RKO (cell line): Measurements from ENCODE around the gene CENPP.

ENCODE experiments used
- DNase-seq: peaks from one replicate; pipeline ENCODE4 v3.0.0-alpha.2; 2016; ENCODE audit warnings: low spot score

CENPP gene

DNA sequence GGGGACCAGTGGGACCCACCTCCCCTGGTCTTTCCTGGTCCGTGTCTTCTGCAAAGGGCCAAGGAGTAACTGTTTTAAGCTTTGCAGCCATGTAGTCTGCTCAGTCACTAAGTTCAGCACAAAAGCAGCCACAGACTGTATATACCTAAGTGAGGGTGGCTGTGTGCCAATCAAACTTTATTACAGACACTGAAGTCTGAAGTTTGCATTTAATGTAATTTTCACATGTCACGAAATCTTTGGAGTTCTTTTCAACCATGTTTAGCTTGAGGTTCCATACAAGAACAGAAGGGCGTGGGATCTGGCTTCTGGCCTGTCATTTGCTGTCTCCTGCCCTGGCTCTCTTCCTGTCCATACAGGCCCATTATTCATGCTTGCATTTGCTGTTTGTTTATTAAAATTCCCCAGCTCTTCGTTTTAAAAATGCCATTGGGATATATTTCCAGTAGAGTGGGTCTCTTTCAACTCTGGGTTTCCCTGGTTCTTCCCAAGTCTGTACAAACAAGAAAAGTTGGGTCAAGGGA is 274.2 kb downstream of the CENPP start:
- DNase-seq, result no peak

DNA sequence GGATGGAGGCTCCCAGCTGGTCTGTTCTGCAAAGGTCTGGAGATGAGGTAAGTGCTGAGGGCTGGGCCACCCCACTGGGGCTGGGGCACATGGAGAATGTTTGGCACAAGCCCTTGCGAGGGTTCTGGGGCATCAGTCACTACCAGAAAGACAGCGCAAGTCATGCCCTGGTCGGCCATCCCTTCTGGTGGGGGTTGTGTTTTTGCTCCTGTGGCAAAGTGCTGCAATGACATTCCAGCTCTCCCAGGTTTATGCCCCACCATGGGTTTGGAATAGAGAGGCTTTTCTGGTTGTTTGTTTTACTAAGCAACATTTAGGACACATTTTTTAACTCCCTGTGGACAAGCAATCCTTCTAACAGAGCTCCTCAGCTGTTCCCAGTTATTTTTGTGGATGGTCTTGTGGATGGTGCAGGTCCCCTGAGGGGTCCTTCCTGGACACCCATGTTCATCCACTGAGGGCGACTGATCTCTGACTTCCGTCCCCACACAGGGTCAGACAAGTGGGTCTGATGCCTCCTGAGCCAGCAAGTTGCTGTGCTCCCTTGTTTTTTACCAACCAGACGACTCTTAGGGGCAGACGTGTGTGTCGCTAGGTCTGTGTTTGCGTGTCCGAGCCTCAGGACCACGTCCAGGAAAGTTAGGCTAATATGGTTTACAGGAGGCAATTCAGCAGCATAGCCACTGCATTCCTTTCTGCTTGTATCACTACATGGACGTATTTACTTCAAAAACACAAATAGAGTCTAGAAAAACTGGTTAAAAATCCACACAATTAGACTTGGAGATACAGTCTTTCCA is 274.9 kb downstream of the CENPP start:
- no peak for DNase-seq

DNA sequence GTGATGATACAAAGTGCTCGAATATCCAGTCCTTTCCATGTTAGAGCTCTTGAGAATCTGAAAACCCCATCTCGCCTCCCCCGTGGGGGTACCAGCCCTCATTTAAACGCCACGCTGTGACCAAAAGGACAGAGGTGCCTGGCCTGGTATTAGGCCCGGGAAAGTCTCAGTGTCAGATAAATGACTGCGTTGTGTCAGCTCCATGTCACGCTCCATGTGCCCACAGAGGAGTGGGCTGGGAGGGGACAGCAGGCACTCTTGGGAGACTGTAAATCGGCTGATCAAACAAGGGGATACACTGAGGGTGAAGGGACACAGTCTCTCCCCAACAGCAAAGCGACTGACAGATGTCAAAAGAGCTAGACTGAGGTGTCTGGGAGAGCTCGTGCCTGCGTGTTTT is 275.7 kb downstream of the CENPP start:
- DNase-seq, result no peak

DNA sequence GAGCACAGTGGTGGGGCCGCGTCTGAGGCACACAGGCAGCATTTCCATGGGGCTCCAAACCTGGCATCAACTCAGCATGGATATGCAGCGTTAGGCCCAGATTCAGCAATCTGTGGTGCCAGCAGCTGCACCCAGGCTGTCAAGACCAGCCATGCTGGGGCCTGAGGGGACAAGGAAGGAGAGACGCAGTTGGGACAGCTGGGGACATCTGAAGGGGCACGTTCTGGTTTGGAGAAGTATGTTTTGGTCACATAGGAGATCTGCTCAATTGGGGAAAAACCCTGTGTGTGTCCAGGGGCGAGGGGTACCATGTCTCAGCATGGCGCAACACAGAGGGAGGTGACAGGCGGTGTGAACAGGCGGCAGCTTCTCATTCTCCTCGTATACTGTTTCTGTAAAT is 276.7 kb downstream of the CENPP start:
- no peak for DNase-seq

DNA sequence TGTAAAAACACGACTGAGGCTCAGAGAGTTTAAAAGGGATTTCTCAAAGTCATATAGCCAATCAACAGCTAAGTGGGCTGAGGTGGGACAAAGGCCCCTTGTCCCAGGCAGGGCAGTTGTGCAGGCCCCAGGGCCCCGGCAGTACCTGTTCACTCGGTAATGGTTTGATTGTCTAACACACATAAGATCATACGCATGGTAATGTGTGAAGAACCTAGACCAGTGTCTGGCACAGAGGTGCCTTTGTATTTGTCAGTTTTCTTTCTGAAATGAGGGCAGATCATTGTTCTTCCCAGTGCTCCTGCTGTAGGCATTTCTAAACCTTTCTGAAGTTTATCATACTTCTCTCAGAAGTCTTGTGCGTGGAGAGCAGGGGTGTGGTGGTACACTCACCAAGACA is 277.3 kb downstream of the CENPP start:
- DNase-seq, result no peak

DNA sequence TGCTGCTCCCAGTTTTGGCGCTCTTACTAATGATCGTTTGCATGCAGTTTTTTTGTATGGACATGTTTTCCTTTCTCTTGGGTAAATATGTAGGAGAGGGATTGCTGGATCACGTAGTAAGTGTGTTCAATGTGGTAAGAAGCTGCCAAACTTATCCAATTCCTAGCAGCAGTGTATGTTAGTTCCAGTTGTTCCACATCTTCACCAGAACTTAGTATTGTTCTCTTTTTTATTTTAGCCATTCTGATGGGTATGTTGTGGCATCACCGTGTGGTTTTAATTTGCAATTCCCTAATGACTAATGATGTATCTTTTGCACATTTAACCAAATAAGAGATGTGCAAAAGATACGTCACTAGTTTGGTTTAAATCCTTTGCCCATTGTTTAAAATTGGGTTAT is 278.2 kb downstream of the CENPP start:
- no peak for DNase-seq

DNA sequence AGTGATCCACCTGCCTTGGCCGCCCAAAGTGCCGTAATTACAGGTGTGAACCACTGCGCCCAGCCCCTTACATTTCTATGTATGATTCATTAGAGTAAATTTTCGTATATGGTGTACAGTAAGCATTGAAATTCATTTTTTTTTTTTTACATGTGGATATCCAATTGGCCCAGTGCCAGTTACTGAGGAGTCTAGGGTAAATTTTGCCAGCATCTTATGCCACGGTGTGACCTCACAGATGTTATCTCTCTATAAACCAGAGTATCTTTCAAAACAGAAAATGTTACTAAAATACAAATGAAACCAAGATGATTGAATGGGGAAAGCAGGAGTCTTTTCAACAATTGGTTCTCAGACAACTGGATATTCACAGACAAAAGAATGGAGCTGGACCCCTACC is 279.5 kb downstream of the CENPP start:
- no peak for DNase-seq

DNA sequence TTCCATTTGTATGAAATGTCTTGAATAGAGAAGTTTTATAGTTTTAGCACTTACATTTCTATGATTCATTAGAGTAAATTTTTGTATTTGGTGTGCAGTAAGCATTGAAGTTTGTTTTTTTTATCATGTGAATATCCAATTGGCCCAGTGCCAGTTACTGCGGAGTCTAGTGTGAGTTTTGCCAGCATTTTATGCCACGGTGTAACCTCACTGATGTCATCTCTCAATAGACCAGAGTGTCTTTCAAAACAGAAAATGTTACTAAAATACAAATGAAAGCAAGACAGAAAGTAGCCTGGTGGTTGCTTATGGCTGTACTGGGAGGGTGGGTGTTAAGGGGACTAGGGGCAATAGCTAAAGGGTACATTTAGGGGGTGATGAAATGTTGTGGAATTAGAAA is 281.3 kb downstream of the CENPP start:
- DNase-seq, result no peak

DNA sequence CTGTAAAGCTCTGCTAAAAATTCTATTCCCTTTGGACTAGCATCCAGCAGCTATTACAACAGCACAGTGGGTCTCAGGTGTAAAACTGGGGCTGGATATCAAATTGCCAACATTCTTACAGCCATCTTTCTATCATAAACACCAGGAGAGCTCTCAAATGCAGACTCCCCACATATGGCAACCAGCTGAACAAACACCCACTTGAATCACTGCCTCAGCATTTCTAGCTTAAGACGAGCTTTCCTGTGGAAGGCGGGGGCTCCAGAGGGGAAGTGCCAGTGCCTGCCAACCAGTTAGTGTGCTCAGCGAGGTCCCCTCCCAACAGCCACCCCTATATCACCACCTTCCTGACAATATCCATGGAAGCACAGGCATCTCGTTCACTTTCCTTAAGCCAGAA is 282.0 kb downstream of the CENPP start:
- no peak for DNase-seq

DNA sequence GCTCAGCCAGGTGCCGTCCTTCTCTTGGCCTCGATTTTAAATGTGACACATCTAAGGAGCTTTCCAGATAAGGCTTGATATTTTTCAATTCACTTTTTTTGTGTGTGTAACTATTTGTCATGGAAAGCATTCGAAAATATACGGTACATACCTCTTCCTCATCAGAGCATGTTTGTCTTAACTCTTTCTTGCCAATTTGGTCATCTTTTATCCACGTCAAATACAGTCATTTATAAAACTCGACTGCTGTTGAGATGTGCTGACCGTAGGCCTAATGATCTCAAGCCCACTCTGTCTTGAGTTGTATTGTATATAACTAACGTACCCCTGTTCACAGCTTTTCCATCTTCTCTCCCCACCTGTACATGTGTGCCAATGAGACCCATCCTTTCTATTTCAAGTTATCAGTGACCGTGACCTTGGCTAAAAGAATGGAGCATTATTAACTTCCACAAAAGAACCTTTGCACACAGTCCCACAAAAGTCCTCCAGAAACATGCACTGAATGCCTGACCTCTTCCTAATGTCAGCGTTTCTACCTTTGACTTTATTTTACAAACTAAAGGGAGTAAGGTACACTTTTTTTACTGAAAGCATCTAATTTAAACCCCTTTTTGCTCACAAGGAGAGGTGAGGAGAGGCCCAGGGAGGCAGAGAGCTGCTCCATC is 282.6 kb downstream of the CENPP start:
- no peak for DNase-seq

DNA sequence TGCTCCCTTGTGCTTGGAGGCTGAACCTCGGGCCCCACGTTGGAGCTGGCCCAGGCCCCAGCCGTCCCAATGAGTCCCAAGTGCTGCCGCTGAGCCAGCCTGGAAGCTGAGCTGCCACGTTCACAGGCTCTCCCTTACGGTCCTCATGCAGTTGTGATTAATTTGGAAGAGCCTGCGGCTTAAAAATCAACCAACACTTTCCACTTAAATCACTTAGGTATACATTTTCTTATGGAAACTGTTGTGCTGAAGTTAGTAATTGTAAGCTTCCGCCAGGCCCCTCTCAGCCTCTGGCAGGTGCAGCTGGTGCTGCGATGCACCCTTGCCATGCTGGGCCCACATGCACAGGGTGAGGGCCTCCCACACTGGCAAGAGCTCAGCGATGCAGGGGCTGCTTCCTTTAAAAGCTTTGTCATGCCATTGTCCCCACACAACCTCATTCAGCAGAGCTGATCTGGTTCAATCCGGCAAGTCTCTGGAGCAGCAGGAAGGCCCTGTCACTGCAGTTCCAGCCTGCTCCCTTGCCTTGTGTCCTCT is 283.2 kb downstream of the CENPP start:
- DNase-seq, result no peak

DNA sequence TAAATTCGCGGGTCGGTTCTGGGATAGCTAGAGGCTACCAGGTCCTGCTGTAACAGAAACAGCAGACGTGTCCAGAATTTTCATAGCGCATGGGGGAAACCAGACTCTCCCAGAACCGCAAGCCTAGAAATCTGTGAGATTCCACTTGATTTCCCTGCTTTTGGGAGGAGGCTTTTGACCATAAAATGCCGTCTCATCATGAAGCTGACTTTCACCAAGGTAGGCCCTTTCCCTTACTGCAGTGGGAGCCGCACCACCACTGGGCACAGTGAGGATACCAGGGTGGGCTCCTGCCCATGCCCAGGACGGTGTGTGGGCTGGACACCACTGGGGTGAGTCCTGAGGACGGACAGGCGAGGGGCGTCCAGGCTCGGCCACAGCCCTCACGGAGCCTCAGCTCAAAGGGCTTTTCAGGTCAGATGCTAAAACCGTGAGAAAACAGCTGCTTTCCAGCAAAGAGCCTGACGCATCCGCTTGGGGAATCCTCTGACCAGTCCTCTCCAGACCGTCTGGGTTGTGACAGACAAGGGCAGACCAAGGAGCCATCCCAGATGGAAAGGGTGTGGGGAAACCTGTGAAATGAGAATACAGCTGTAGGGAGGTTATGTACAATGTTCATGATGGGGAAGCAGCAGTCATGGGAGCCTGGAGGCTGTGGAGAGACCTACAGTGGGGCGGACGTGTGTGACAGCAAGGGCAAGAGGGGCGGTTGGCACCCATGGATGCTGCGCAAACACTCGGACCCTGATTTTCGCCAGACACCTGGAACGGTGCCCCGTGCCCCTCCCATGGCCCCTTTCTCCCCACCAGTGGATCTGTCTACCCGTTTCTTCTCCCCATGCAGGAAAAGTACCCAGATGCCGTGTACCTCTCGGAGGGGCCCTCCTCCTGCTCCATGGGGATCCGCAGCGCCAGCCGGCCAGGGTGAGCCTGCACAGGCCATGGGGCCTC is 285.0 kb downstream of the CENPP start:
- DNase-seq, result no peak

DNA sequence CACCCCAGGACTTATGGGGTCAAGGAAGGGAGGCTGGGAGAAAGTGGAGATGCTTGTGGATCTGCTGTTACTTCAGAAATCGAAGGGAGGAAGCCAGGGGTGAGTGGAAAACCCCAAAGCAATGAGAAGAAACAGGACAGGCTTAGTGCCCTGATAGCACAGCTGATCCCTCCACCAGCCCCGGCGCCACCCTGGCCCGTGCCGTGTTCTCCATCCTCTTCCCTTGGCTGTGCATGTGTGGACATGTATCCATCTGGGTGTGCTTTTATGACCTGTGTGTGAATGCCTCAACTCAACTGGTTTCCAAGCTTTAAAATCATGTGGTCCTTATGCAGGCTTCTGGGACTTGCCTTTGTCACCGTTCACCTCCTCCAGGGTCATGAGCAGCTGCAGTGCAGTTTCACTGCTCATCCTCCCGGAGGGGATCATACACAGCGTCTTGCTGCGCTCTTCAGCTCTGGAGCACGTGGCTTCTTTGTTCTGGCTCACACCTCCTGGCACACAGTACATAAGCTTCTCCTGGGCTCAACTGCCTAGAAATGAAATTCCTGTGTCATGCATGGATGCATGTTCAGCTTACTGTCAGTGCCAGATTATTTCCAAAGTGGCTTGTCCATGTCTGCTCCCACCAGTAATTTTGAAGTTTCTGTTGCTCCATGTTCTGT is 286.0 kb downstream of the CENPP start:
- no peak for DNase-seq

DNA sequence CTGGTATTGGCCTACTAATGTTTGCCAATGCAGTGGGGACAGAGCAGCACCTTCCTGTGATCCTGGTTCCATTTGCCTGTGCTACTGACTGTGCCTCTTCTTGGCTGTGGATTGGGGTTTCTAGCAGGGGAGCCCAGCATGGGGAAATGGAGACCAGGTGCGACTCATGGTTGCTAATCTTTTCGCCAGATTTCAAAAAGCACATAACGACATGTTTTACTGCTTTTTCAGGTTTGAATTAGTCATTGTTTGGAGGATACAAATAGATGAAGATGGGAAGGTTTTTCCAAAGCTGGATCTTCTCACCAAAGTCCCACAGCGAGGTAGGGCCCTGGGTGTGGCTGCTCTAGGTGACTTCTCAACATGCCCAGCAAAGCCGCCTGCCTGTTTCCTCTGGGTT is 286.5 kb downstream of the CENPP start:
- DNase-seq, result no peak

DNA sequence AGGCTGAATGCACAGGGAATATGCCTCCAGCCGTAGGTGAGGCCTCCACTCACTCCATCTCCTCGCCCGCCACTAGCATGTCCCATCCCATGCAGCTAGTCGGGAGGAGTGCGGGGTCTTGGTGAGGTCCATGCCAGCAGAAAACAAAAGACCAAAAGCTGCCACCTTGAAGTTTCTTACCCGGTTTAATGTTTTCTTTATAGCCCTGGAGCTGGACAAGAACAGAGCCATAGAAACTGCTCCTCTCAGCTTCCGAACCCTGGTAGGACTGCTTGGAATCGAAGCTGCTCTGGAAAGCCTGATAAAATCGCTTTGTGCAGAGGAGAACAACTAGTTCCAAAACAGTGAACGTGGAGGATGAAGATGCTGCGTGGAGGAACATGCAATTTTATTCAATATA is 287.1 kb downstream of the CENPP start:
- DNase-seq, result no peak

DNA sequence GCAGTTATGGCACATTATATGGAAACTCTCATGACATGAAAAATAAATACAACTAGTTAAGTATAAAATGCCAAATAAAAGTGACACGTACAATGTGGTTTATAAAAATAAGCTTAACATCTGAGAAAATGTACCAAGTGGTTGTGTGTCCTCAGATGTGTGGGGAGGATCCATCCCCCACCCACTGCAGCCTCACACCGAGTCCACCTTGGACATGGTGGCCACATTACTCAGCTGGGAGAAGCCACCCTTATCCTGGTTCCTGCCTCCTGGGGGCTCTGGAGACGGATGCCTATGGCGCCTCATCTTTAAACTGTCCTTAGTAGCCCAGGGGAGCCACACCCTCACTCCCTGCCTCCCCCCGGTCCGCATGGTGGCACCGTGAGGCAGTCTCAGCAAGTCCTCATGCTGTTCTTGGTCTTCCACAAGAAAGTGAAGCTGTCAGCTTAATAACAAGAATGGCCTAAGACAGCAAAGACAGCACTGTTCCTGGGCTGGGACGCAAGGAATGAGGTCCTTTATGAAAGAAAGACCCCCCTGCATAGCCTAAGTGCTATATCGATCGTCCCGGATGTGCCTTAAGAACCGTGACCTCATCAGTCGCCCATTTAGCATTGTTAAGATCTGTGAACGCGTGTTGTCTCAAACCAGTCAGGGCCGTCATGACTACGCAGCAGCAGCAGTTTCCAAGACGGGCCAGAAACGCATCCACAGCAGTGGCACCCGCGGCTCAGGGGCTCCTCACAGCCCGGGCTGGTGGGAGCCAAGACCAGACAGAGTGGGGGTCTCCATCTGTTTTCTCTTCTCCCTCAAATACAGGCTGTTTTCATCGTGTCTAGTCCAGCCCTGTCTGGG is 287.7 kb downstream of the CENPP start:
- DNase-seq, result no peak

DNA sequence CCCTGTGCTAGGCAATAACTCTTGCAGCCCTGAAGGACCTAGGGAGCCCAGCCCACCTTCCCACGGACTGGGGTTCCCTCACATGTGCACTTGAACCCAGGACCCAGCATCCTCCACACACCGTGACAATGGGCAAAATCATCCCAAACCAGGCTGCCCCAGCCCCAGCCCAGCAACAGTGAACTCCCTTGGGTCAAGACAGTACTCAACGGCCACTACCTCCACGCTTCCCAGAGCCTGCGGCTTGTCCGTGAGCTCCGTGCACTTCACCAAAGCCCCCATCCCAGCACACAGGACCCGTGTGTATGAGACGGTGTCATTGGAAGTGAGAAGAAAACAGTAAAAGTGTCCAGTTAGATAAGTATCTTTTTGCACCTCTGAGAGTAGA is 288.4 kb downstream of the CENPP start:
- no peak for DNase-seq

DNA sequence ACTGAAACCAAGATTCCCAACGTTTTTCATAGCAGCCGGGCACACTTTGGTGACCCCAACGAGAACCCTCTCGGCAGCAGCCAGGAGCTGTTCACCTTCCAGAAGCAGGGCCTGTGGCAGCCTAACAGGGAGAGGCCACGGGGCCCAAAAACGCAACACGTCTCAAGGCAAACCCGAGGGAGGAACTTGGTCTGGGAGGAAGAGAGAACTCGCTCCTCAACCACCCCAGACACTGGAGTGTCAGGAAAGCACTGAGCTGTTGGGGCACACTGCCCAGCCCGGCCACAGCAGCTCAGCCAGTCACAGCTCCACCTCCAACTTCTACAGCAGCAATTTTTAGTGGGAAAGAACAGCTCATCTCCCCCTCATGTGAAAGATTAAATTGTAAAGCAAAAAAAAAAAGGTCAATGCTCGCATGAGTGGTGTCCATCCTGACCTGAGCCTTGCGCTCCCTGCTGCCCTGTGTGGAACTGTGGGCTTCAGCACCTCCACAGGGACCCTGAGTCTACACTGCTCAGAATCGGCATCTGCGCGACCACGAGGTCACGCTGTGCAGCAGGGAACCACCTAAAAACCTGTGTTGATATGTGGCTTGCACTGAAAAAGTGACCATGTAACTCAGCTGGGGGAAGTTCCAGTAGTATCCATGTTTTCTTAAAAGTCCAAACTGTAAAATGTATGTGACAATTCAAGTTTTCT is 289.2 kb downstream of the CENPP start:
- no peak for DNase-seq

DNA sequence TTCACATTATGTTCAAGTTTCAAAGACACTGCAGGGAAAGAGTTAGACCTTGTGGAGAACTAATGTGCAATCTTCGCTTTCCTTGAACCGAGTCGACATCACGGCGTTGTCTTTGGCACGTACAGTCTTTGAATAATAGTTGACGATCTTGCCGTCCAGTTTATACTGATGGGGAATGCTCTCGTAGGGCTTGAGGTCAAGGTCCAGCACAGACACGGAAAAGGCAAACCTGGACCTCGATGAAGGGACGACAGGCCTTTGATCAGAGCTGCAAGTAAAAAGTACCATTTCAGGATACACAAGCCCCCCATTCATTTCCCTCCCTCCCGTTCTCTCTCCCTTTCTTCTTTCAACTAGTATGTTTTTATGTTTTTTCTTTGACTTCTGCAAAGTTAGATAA is 290.0 kb downstream of the CENPP start:
- no peak for DNase-seq

DNA sequence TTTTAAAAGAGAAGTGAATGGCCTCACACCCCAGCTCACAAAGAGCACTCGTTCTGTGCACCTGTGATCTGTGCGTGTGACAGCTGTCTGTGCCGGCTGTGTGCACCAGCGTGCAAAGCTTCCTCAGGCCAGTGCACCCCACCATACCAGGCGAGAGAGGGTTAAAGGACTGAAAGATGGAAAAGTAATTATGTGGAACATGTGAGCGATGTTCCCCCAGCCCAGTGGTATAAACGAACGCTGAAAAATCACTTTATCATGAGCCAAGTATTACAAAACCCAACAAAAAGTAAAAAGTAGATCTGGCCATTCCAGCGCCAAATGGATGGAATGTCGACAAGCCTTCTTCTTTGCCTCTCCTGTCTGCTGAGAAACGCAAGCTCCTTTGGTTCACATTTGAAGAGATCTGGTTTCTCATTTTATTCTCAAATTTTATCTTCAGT is 290.5 kb downstream of the CENPP start:
- DNase-seq, result no peak
